CD4-positive, alpha-beta T cell treated with Interleukin-2 at 100 ng/mL for 4 hours (primary cell): ENCODE results near the gene TNPO2.
A peak's percentile ranks its signal among the peaks of the same experiment; 100 is the strongest.
"Not testable (repeated sequence)": the region's sequence is repeated elsewhere in the genome, so short reads cannot be mapped to it uniquely, and the experiment has no call there.

Source experiments
- DNase-seq: peaks from one replicate; pipeline ENCODE4 v3.0.0-alpha.2; 2020; ENCODE audit warnings: low spot score

The TNPO2 gene

DNA sequence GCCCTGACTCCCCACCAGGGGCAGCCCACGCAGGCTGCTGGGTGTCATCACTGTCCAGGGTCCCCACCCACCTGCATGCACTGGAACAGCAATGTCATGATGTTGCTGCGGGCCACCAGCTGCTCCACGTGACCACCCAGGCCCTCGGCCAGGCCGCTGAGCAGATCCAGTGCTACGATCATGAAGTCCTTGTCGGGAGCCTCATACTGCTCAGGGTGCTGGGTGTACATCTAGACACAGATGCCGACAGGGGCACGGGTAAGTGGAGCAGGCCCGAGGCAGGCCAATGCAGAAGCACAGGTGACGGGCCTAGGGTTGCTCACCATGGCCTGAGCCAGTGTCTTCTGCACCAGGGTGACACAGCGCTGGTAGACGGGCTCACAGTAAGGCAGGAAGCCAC, 18.6 kb downstream of the TNPO2 start:
- no peak for DNase-seq

DNA sequence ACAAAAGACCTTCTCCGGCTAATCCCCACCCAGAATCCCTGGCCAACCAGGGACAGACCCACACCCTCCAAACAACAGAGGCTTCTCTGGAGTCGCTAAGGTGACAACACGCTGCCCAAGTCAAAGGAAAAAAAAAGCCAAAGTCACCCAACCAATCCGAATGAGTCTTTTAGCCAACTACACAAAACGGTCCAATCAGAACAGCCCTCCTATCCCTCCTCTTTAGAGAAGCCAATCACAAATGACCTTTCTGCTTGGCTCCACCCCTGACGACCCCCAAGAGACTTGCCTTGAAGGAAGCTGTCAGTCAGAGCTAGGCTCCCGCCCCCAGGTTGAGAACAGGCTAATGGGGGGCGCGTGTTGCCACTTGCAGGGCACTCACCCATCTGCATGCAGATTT, 20.7 kb downstream of the TNPO2 start:
- no peak for DNase-seq

- DNase-seq, result no peak
Measured at GRCh38 chr19:12701596-12702282, 22.0 kb downstream of the TNPO2 start.

DNA sequence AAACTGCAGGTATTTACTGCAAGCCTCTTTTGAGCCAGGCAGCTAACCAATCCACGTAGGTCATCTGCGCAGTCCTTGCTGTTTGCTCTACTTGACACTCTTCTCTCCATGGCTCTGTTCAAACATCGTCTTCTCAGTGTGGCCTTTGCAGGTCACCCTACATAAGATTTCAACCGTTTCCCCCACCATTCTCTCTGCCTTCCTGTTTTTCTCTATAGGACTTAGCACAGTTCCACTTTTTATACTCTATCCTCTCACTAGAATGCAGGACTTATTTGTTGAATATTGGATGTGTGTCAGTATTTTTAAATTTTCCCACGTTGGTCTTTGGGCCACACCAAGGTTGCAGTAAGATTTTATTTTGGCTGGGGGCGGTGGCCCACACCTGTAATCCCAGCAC, 25.6 kb downstream of the TNPO2 start:
- no peak for DNase-seq

DNA sequence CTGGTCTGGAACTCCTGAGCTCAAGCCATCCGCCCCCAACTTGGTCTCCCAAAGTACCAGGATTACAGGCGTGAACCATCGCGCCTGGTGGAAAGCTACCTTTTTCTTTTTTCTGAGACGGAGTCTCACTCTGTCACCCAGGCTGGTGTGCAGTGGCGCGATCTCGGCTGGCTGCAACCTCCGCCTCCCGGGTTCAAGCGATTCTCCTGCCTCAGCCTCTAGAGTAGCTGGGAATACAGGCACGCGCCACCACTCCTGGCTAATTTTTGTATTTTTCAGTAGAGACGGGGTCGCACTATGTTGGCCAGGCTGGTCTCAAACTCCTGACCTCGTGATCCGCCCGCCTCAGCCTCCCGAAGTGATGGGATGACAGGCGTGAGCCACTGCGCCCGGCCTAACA, 26.3 kb downstream of the TNPO2 start:
- not testable (repeated sequence) for DNase-seq

DNA sequence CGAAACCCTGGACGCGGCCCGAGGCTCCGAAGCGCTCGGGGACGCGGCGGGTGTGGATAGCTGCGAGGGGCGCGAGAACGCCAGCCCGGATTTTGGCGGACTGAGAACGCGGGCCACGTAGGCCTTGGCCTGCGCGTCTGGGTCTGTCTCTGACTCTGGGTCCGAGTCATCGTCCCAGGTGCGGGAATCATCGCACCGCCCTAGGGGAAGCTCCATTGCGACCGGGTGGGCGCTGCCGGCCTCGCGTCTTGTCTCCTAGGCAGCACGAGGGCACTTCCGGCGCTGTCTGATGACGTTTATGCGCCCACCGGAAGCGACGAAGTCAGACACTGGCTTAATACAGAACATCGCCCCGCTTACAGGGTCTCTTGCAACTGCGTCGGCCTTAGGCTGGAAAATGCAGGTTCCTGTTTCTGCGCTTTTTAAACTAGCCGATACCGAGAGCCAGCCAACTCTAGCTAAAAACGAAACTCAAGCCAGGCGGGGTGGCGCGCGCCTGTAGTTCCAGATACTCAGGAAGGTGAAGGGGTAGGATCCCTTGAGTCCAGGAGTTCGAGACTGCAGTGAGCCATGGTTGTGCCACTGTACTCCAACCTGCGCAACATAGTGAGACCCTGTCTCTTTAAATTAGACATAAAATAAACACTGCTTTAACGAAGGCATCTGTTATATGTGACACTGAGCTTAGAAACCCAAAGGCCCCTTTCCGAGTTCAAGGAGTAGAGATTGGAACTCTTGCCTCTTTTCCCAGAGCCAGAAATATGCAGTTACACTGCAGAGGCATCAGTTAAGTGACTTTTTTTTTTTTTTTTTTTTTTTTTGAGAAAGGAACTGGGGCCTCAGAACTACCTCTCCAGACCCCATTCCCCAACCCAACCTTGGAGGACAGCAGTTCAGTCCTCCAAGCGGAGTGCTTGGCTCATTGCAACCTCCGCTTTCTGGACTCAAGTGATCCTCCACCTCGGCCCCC, 27.1 kb downstream of the TNPO2 start, which contains the start of gene FBXW9:
Gene FBXW9 (minus strand): TSS at position 266 of the 970 bp plus-strand sequence. CDS start 50 bp downstream, at position 216.
- peak; percentile 98 for DNase-seq

- DNase-seq, result no peak
Measured at GRCh38 chr19:12695997-12696365, 27.8 kb downstream of the TNPO2 start.

- no peak for DNase-seq
Measured at GRCh38 chr19:12695514-12695913, 28.2 kb downstream of the TNPO2 start.

- DNase-seq, result no peak
Measured at GRCh38 chr19:12695096-12695495, 28.6 kb downstream of the TNPO2 start.

DNA sequence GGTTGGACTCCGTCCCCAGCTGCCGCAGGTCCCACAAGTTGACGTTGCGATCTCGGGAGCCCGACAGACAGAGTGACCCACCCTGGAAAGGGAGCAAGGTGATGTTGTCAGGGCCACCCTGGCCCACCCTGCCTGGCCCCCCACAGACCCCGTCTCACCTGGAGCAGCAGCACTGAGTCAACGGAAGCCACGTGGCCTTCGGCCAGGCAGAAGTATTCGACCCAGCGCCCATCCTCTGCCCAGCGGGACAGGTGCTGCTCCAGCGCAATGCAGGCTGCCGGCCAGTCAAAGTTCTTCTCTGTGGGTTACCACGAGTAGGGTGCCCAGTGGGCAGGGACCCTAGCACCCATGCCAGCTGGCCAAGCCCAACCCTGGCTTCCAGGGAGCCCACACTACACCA, 29.1 kb downstream of the TNPO2 start:
- no peak for DNase-seq

- no peak for DNase-seq
Measured at GRCh38 chr19:12692960-12693359, 30.8 kb downstream of the TNPO2 start.

GRCh38 chr19:12689581-12690216, 34.0 kb downstream of the TNPO2 start:
- DNase-seq, result no peak

DNA sequence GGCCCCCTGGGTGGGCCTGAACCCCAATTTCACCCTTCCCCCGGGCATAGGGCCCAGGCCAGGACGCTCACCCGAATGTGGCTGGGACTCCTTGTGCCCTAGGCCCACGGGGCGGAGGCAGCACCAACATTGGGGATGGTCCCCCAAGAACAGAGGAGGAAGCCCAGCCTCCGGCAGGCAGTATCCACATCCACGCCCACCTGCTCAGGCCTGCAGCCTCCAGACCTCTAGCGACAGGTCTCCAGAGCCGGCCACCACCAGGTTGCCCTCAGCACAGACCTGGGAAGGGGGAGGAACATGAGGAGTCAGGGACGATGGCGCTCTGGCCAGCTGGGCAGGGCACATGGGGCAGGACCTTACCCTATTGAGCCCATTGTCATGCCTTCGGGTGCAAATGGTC, 34.7 kb downstream of the TNPO2 start:
- DNase-seq, result no peak

DNA sequence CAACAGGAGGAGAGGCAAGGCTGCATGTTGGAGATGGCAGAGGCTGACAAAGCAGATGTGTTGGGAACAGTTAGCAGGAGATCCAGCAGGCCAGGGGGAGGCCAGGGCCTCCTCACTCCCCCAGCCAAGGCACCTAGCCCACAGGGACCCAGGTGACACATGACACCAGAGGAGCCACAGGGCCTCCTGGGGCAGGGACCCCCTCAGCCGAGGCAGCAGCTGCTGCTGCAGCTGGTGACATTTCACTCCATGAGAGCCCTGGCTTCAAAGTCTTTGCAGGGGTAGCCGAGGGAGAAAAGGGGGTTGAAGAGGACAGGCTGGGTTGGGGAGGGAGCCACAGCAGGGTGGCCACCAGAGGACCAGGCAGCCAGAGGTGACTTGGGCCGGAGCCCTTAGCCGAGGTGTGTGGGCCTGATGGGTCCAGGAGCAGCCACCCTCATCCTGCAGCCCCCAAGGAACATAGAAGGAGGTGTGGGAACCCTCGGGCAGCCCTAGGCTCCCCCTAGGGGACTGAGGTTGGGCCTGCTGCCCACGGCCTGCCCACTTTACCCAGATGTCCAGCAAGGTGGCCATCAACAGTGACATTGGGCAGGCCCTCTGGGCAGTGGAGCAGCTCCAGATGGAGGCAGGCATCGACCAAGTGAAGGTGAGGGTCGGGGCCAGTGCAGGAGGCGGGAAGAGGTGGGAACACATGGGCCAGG, 36.1 kb downstream of the TNPO2 start, which contains the start of gene GNG14:
Gene GNG14 (plus strand): TSS at position 503 of the 701 bp plus-strand sequence. CDS start 51 bp downstream, at position 554.
- no peak for DNase-seq

DNA sequence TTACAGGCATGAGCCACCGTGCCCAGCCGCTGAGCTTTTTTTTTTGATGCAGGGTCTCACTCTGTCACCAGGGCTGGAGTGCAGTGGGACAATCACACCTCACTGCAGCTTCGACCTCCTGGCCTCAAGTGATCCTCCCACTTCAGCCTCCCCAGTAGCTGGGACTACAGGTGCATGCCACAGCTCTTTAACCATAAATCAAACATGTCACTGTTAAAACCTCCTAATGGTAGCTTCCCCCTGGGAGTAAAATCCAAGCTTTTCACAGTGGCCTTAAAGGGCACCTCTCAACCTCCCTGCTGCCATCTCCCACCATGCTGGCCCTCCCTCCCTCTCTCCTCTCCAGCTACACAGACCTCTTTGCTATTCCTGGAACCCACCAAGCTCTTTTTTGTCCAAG, 37.9 kb downstream of the TNPO2 start:
- DNase-seq, result no peak

DNA sequence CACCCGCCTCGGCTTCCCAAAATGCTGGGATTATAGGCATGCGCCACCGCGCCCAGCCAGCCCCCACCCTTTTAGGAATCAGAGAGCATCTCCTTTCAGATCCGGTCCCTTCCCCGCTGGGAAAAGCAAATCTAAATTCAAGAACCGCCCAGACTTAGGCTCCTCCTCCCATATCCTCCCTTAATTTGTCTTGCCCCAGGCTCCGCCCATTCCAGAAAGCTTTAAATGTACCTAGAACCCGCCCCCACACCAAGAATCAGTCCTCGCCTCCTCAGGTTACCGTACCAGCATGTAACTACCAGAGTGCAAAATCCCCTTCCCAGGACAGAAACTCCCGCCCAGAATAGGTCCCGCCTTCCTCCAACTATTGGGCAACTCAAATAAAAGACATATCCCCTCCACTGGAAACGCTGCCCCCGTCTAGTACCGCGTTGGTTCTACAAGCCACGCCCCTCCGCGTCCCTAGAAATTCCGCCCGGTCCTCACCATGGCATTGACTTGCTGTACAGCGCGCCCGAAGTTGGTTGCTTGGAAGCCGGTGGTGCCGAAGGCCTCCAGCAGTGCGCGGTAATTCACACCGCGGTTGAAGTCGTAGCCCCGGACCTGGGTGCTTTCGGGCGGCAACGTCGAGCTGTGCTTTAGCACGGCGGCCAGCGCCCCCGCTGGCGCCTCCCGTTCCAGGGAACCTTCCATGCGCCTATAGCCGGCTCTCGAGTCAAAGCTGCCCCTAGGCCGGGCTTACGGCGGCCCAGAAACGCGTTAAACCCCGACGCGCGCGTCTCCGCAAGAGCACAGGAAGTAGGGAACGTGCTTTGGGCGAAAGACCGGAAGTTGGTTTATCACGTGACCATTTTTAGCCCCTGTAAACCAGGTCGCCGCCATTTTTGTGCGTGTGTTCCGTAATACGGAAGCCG, 42.4 kb downstream of the TNPO2 start, which contains the start of gene DHPS:
Gene DHPS (minus strand): TSS at position 807 of the 914 bp plus-strand sequence. CDS start 114 bp downstream, at position 693.
- DNase-seq, result peak; percentile 96

- no peak for DNase-seq
Measured at GRCh38 chr19:12680034-12680433, 43.7 kb downstream of the TNPO2 start.

DNA sequence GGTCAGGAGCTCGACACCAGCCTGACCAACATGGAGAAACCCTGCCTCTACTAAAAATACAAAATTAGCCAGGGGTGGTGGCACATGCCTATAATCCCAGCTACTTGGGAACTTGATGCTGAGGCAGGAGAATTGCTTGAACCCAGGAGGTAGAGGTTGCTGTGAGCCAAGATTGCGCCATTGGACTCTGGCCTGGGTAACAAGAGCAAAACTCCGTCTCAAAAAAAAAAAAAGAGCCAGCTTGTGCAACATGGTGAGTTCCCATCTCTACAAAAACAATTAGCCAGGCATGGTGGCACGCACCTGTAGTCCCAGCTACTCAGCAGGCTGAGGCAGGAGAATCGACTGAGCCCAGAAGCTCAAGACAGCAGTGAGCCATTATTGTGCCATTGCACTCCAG, 45.7 kb downstream of the TNPO2 start:
- DNase-seq, result not testable (repeated sequence)

- no peak for DNase-seq
Measured at GRCh38 chr19:12676928-12677327, 46.8 kb downstream of the TNPO2 start.

GRCh38 chr19:12676384-12676792, 47.3 kb downstream of the TNPO2 start:
- DNase-seq, result peak; percentile 84

GRCh38 chr19:12675940-12676339, 47.8 kb downstream of the TNPO2 start:
- DNase-seq, result no peak
